H1 (cell line): ENCODE data around the gene RHOB. TPM values are rescaled to one million over a fixed set of nuclear protein-coding genes. Genes with fewer than 3 reads are reported as not detected.

Experiments
- BACH1 ChIP-seq: IDR thresholded peaks from 2 replicates; pipeline ENCODE4 v1.6.1; 2012; ENCODE audit warnings: low read length, improper control_type of control experiment
- CHD1 ChIP-seq: IDR thresholded peaks from 2 replicates; pipeline ENCODE4 v1.6.1; 2012; ENCODE audit warnings: low read depth, low read length, improper control_type of control experiment
- EGR1 ChIP-seq: IDR thresholded peaks from 2 replicates; pipeline ENCODE4 v1.6.1; 2011; ENCODE audit warnings: low read depth, low read length, borderline replicate concordance
- RAD21 ChIP-seq, 2 experiments: IDR thresholded peaks in 1 of 2; conservative IDR thresholded peaks in 1 of 2; 2 replicates each; pipeline ENCODE4 v1.6.1; 2011; ENCODE audit warnings: low read depth in 2 of 2, low read length in 2 of 2, improper control_type of control experiment in 1 of 2, inconsistent platforms in 1 of 2, mild to moderate bottlenecking in 1 of 2, moderate library complexity in 1 of 2
- ZNF274 ChIP-seq: IDR thresholded peaks from 2 replicates; pipeline ENCODE4 v1.7.0; 2012; ENCODE audit warnings: low read length, borderline replicate concordance; ENCODE audit errors: extremely low read depth
- polyA plus RNA-seq, 7 experiments: library from polyadenylated mRNA; depleted of rRNA in 3 of 7; stranded (reverse) in 5 of 7; unstranded in 2 of 7; fragments of >200 nt in 5 of 7; fragments of 200-250 nt in 2 of 7; gene quantifications; 1 replicate in 5 of 7; 2 replicates in 1 of 7; 4 replicates in 1 of 7; pipeline versions ENCODE4 v1.2.1 to v1.2.3, GENCODE V29; 2011 to 2013; ENCODE audit warnings: missing spikeins in 2 of 7, mixed read lengths in 2 of 7
- total RNA-seq: library from RNA; stranded (reverse); fragmentation: NEBNext Ultra II Directional; extraction: Animal tissue kit (Norgen Biotek cat#: 25700); gene quantifications from 2 replicates; pipeline ENCODE4 v1.2.1, GENCODE V29; 2021
- TF ChIP-seq, protein P1 (sequence below): fragments of 300-600 bp; sonication (generic); IDR thresholded peaks from 2 replicates; pipeline ENCODE4 v1.7.1; 2012; ENCODE audit warnings: low read length, moderate library complexity, mild to moderate bottlenecking, inconsistent platforms; ENCODE audit not compliant: insufficient replicate concordance

The RHOB gene
- total and polyA plus RNA-seq, 2 of the 8 experiments (the other 6 are each of a cell fraction or from before 2014, with no cell fraction given) = 9.3 to 9.5 TPM

GRCh38 chr2:20465716-20466394, 19.0 kb downstream of the RHOB start (continued):
- TF ChIP-seq, protein P1, sequence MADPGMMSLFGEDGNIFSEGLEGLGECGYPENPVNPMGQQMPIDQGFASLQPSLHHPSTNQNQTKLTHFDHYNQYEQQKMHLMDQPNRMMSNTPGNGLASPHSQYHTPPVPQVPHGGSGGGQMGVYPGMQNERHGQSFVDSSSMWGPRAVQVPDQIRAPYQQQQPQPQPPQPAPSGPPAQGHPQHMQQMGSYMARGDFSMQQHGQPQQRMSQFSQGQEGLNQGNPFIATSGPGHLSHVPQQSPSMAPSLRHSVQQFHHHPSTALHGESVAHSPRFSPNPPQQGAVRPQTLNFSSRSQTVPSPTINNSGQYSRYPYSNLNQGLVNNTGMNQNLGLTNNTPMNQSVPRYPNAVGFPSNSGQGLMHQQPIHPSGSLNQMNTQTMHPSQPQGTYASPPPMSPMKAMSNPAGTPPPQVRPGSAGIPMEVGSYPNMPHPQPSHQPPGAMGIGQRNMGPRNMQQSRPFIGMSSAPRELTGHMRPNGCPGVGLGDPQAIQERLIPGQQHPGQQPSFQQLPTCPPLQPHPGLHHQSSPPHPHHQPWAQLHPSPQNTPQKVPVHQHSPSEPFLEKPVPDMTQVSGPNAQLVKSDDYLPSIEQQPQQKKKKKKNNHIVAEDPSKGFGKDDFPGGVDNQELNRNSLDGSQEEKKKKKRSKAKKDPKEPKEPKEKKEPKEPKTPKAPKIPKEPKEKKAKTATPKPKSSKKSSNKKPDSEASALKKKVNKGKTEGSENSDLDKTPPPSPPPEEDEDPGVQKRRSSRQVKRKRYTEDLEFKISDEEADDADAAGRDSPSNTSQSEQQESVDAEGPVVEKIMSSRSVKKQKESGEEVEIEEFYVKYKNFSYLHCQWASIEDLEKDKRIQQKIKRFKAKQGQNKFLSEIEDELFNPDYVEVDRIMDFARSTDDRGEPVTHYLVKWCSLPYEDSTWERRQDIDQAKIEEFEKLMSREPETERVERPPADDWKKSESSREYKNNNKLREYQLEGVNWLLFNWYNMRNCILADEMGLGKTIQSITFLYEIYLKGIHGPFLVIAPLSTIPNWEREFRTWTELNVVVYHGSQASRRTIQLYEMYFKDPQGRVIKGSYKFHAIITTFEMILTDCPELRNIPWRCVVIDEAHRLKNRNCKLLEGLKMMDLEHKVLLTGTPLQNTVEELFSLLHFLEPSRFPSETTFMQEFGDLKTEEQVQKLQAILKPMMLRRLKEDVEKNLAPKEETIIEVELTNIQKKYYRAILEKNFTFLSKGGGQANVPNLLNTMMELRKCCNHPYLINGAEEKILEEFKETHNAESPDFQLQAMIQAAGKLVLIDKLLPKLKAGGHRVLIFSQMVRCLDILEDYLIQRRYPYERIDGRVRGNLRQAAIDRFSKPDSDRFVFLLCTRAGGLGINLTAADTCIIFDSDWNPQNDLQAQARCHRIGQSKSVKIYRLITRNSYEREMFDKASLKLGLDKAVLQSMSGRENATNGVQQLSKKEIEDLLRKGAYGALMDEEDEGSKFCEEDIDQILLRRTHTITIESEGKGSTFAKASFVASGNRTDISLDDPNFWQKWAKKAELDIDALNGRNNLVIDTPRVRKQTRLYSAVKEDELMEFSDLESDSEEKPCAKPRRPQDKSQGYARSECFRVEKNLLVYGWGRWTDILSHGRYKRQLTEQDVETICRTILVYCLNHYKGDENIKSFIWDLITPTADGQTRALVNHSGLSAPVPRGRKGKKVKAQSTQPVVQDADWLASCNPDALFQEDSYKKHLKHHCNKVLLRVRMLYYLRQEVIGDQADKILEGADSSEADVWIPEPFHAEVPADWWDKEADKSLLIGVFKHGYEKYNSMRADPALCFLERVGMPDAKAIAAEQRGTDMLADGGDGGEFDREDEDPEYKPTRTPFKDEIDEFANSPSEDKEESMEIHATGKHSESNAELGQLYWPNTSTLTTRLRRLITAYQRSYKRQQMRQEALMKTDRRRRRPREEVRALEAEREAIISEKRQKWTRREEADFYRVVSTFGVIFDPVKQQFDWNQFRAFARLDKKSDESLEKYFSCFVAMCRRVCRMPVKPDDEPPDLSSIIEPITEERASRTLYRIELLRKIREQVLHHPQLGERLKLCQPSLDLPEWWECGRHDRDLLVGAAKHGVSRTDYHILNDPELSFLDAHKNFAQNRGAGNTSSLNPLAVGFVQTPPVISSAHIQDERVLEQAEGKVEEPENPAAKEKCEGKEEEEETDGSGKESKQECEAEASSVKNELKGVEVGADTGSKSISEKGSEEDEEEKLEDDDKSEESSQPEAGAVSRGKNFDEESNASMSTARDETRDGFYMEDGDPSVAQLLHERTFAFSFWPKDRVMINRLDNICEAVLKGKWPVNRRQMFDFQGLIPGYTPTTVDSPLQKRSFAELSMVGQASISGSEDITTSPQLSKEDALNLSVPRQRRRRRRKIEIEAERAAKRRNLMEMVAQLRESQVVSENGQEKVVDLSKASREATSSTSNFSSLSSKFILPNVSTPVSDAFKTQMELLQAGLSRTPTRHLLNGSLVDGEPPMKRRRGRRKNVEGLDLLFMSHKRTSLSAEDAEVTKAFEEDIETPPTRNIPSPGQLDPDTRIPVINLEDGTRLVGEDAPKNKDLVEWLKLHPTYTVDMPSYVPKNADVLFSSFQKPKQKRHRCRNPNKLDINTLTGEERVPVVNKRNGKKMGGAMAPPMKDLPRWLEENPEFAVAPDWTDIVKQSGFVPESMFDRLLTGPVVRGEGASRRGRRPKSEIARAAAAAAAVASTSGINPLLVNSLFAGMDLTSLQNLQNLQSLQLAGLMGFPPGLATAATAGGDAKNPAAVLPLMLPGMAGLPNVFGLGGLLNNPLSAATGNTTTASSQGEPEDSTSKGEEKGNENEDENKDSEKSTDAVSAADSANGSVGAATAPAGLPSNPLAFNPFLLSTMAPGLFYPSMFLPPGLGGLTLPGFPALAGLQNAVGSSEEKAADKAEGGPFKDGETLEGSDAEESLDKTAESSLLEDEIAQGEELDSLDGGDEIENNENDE = no peak
- no peak for TF ChIP-seq ZNF274
- TF ChIP-seq EGR1 = no peak
- TF ChIP-seq CHD1 = no peak
- no peak for TF ChIP-seq RAD21 (IDR thresholded peaks at IDR 0.05 in 1 of 2, conservative IDR thresholded peaks at IDR 0.05 in 1 of 2; ENCODE audit: low read depth in 2 of 2, low read length in 2 of 2)
- no peak for TF ChIP-seq BACH1
- TF ChIP-seq, all 59 proteins: peak for 0
